SK-N-SH (cell line): ENCODE results near the gene TM9SF2. TPM values are rescaled to one million over a fixed set of nuclear protein-coding genes. Genes with fewer than 3 reads are reported as not detected.

Source experiments
- CTCF ChIA-PET: fragments of 300-600, 350-600 bp; formaldehyde crosslinking; extraction: SDS; loops from one replicate; lab custom pipeline; 2021; lab: Yijun Ruan, JAX
- POLR2A ChIA-PET: fragments of 350-600 bp; sonication (Branson Sonifier 250); formaldehyde crosslinking; extraction: SDS; loops from one replicate; lab custom pipeline; 2020; ENCODE audit warnings: antibody characterized with exemption, inconsistent platforms; lab: Yijun Ruan, JAX
- DNase-seq: peaks from one replicate; pipeline ENCODE4 v3.0.0; 2012
- H2AFZ ChIP-seq: fragments of 200-600 bp; sonication (generic); 2 replicates; pipeline ENCODE4 v1.8.1; 2016; ENCODE audit warnings: antibody characterized with exemption, mild to moderate bottlenecking, low read depth
- H3F3A ChIP-seq: fragments of 200-600 bp; sonication (generic); replicated peaks from 2 replicates; pipeline ENCODE3; 2016; ENCODE audit warnings: antibody characterized with exemption, mild to moderate bottlenecking; ENCODE audit not compliant: insufficient read depth
- H3K27ac ChIP-seq, 2 experiments: fragments of 200-500 bp in 1 of 2; fragments of 200-600 bp in 1 of 2; sonication (Bioruptor generic) in 1 of 2; sonication (generic), shearing (Covaris generic) in 1 of 2; 2 replicates each; pipeline versions ENCODE4 v1.5.1 to v1.6.1; 2014 to 2016; ENCODE audit warnings: low read depth in 2 of 2, inconsistent platforms in 1 of 2, low read length in 1 of 2, mild to moderate bottlenecking in 1 of 2, mixed read lengths in 1 of 2
- H3K27me3 ChIP-seq: fragments of 200-600 bp; sonication (generic), shearing (Covaris generic); 2 replicates; pipeline ENCODE4 v1.6.1; 2016; ENCODE audit warnings: mixed run types; ENCODE audit not compliant: insufficient read depth
- H3K36me3 ChIP-seq, 2 experiments: fragments of 200-500 bp in 1 of 2; fragments of 200-600 bp in 1 of 2; sonication (Bioruptor generic) in 1 of 2; sonication (generic) in 1 of 2; replicated peaks in 1 of 2; 2 replicates each; pipeline versions ENCODE3 to v1.5.1; 2014 to 2016; ENCODE audit warnings: low read length in 1 of 2, mild to moderate bottlenecking in 1 of 2; ENCODE audit not compliant: insufficient read depth in 2 of 2, control insufficient read depth in 1 of 2
- H3K4me1 ChIP-seq, 2 experiments: fragments of 200-500 bp in 1 of 2; fragments of 200-600 bp in 1 of 2; sonication (Bioruptor generic) in 1 of 2; sonication (generic), shearing (Covaris generic) in 1 of 2; 2 replicates each; pipeline versions ENCODE4 v1.5.1 to v1.6.1; 2014 to 2016; ENCODE audit warnings: low read depth in 1 of 2, low read length in 1 of 2, mixed run types in 1 of 2; ENCODE audit not compliant: insufficient read depth in 2 of 2, control insufficient read depth in 1 of 2
- H3K4me2 ChIP-seq: fragments of 200-600 bp; sonication (generic), shearing (Covaris generic); 2 replicates; pipeline ENCODE4 v1.6.1; 2017; ENCODE audit warnings: mixed run types
- H3K4me3 ChIP-seq, 2 experiments: fragments of 200-500 bp in 1 of 2; fragments of 200-600 bp in 1 of 2; sonication (Bioruptor generic) in 1 of 2; sonication (generic), shearing (Covaris generic) in 1 of 2; 2 replicates each; pipeline versions ENCODE4 v1.5.1 to v1.8.1; 2014 to 2016; ENCODE audit warnings: low read depth in 2 of 2, inconsistent platforms in 1 of 2, low read length in 1 of 2, mild to moderate bottlenecking in 1 of 2, mixed read lengths in 1 of 2, moderate library complexity in 1 of 2
- H3K79me2 ChIP-seq: fragments of 200-600 bp; sonication (generic); 2 replicates; pipeline ENCODE4 v1.8.1; 2017; ENCODE audit warnings: mild to moderate bottlenecking; ENCODE audit not compliant: insufficient read depth
- H3K9ac ChIP-seq: fragments of 200-600 bp; sonication (generic); 2 replicates; pipeline ENCODE4 v1.6.1; 2017; ENCODE audit warnings: mixed run types
- H3K9me2 ChIP-seq: fragments of 200-600 bp; sonication (generic); 2 replicates; pipeline ENCODE4 v1.6.1; 2017; ENCODE audit warnings: mixed run types
- H3K9me3 ChIP-seq: fragments of 200-600 bp; sonication (generic); 2 replicates; pipeline ENCODE4 v1.6.1; 2017; ENCODE audit warnings: mixed run types, mild to moderate bottlenecking, moderate library complexity
- H4K20me1 ChIP-seq: fragments of 200-600 bp; sonication (generic); 2 replicates; pipeline ENCODE4 v1.6.1; 2017; ENCODE audit warnings: mild to moderate bottlenecking, mixed run types; ENCODE audit not compliant: insufficient read depth
- ELF1 ChIP-seq: IDR thresholded peaks from 2 replicates; pipeline ENCODE4 v1.4.0; 2012
- EP300 ChIP-seq, 2 experiments: IDR thresholded peaks; 2 replicates each; pipeline versions ENCODE4 v1.4.0 to v1.6.1; 2012; ENCODE audit warnings: borderline replicate concordance in 1 of 2, low read depth in 1 of 2, low read length in 1 of 2
- EZH2phosphoT487 ChIP-seq: fragments of 200-600 bp; sonication (generic); IDR thresholded peaks from 2 replicates; pipeline ENCODE4 v1.6.1; 2017; ENCODE audit warnings: low read depth, mixed run types, mild to moderate bottlenecking, antibody characterized with exemption, moderate library complexity, borderline replicate concordance
- FOXJ3 ChIP-seq: sonication (generic); formaldehyde crosslinking; IDR thresholded peaks from 2 replicates; pipeline ENCODE4 v1.5.1; 2020; ENCODE audit warnings: mild to moderate bottlenecking, missing genetic modification reagents
- GABPA ChIP-seq: IDR thresholded peaks from 2 replicates; pipeline ENCODE4 v1.4.0; 2012; ENCODE audit warnings: low read depth, mild to moderate bottlenecking
- GATA2 ChIP-seq: sonication (generic); formaldehyde crosslinking; IDR thresholded peaks from 2 replicates; pipeline ENCODE4 v1.5.0; 2020; ENCODE audit warnings: mild to moderate bottlenecking, missing genetic modification reagents
- MEF2A ChIP-seq: IDR thresholded peaks from 2 replicates; pipeline ENCODE4 v1.4.0; 2012; ENCODE audit warnings: low read depth, borderline replicate concordance
- MXI1 ChIP-seq: IDR thresholded peaks from 2 replicates; pipeline ENCODE4 v1.6.1; 2012; ENCODE audit warnings: mild to moderate bottlenecking, low read depth, low read length, improper control_type of control experiment
- NRF1 ChIP-seq: IDR thresholded peaks from 2 replicates; pipeline ENCODE4 v1.6.1; 2012; ENCODE audit warnings: low read depth, mild to moderate bottlenecking, low read length
- POLR2AphosphoS5 ChIP-seq: IDR thresholded peaks from 2 replicates; pipeline ENCODE4 v1.6.1; 2012; ENCODE audit warnings: low read depth, low read length
- RCOR1 ChIP-seq: fragments of 150-350 bp; IDR thresholded peaks from 2 replicates; pipeline ENCODE4 v1.6.1; 2017; ENCODE audit warnings: antibody characterized with exemption, low read length
- RXRA ChIP-seq: IDR thresholded peaks from 2 replicates; pipeline ENCODE4 v1.4.0; 2012; ENCODE audit warnings: low read depth, mild to moderate bottlenecking, borderline replicate concordance
- SIN3A ChIP-seq: IDR thresholded peaks from 2 replicates; pipeline ENCODE4 v1.6.1; 2012; ENCODE audit warnings: low read depth, mild to moderate bottlenecking, low read length, moderate library complexity, borderline replicate concordance
- TEAD4 ChIP-seq: IDR thresholded peaks from 2 replicates; pipeline ENCODE4 v1.4.0; 2012; ENCODE audit warnings: mild to moderate bottlenecking, borderline replicate concordance; ENCODE audit not compliant: insufficient read depth
- WGBS: methylation state at CpG from one replicate; pipeline ENCODE4 v1.1.6; 2017; ENCODE audit warnings: low lambda C conversion rate; 5-methylcytosine and 5-hydroxymethylcytosine counted together
- polyA plus RNA-seq, 3 experiments: library from polyadenylated mRNA; depleted of rRNA; stranded (reverse); fragments of >200 nt; gene quantifications; 2 replicates each; pipeline ENCODE4 v1.2.3, GENCODE V29; 2012

TM9SF2 gene
- polyA plus RNA-seq, 1 of the 3 experiments (the other 2 are of a cell fraction) = 49.8 TPM

- Histone ChIP-seq H2AFZ (no peak overlapping the region), H3K9ac (no peak overlapping the region), H3F3A (no peaks in the 10 kb centered on the region), H3K4me1 (no peaks in the 10 kb centered on the region; a peak in 2 of 4 replicates), H3K9me2 (no peaks in the 10 kb centered on the region), H3K36me3 (peaks cover 65 to 83% of the 10 kb centered on the region in 2 experiments), H3K4me3 (no peak overlapping the region), H3K9me3 (no peaks in the 10 kb centered on the region), H4K20me1 (no peaks in the 10 kb centered on the region; the same call in 1 of the 2 replicates), H3K4me2 (no peak overlapping the region), H3K79me2 (peaks cover 5% of the 10 kb centered on the region; the same call in 1 of the 2 replicates), H3K27ac (no peak overlapping the region), H3K27me3 (no peaks in the 10 kb centered on the region)
- ChIA-PET POLR2A (no interaction called here), CTCF (interaction anchor here (1.0 kb wide), 1 partner anchor 116 kb away, joined by 3 read pairs; no protein-coding TSS in a partner anchor)
- no peak for TF ChIP-seq GABPA
- 80% methylated on average over 1 of the region's 1 CpG for WGBS
- DNase-seq = no peak
These were observed 39.3 kb downstream of the TM9SF2 start for GRCh38 chr13:99540530-99540929.

- Histone ChIP-seq H3K4me2 (no peak overlapping the region), H3K36me3 (peaks cover 73% of the 10 kb centered on the region in 2 experiments), H2AFZ (no peak overlapping the region), H3K9me3 (no peaks in the 10 kb centered on the region), H3K9me2 (no peaks in the 10 kb centered on the region), H3K27ac (no peak overlapping the region), H3K4me3 (no peak overlapping the region), H3K4me1 (no peaks in the 10 kb centered on the region; a peak in 2 of 4 replicates), H4K20me1 (no peaks in the 10 kb centered on the region), H3K79me2 (peaks cover 1% of the 10 kb centered on the region; the same call in 1 of the 2 replicates), H3F3A (no peaks in the 10 kb centered on the region), H3K9ac (no peak overlapping the region), H3K27me3 (no peaks in the 10 kb centered on the region)
- 96% methylated on average over 8 of the region's 8 CpGs for WGBS
- ChIA-PET CTCF (interaction anchor here (2.6 kb wide), 1 partner anchor 14 kb away, joined by 11 read pairs; no protein-coding TSS in a partner anchor), POLR2A (no interaction called here)
- no peak for TF ChIP-seq MEF2A
- TF ChIP-seq POLR2AphosphoS5 = no peak
- TF ChIP-seq EZH2phosphoT487 = no peak
- no peak for TF ChIP-seq EP300 (IDR thresholded peaks at IDR 0.05; ENCODE audit: borderline replicate concordance in 1 of 2, low read depth in 1 of 2, low read length in 1 of 2)
- no peak for TF ChIP-seq GATA2
- no peak for TF ChIP-seq NRF1
- TF ChIP-seq SIN3A = no peak
- no peak for TF ChIP-seq FOXJ3 (CRISPR knock-in tag)
- no peak for TF ChIP-seq ELF1
- TF ChIP-seq MXI1 = no peak
- TF ChIP-seq TEAD4 = no peak
- TF ChIP-seq RCOR1 = no peak
- TF ChIP-seq RXRA = no peak
- DNase-seq = no peak
These were observed 41.6 kb downstream of the TM9SF2 start for GRCh38 chr13:99542788-99543406.
